Stimulated activated naive CD4-positive, alpha-beta T cell (primary cell): ENCODE data around the gene CLEC12A.

ENCODE experiments used
- DNase-seq, 6 experiments: peaks; one replicate each; lab custom pipeline; 2025; lab: John Stamatoyannopoulos, UW

The CLEC12A gene

GRCh38 chr12:10033783-10034545 lies 62.8 kb downstream of the CLEC12A start:
- DNase-seq, result no peak
